HEK293 (cell line): ENCODE results near the gene LCTL.
A peak's percentile ranks its signal among the peaks of the same experiment; 100 is the strongest.

Source experiments
- CTCF ChIA-PET: fragments of 350-600 bp; formaldehyde crosslinking; extraction: SDS; loops from one replicate; lab custom pipeline; 2021; ENCODE audit warnings: antibody characterized with exemption; lab: Yijun Ruan, JAX
- POLR2A ChIA-PET: fragments of 300-600 bp; formaldehyde crosslinking; extraction: SDS; loops from one replicate; lab custom pipeline; 2020; ENCODE audit warnings: antibody characterized with exemption, inconsistent platforms; lab: Yijun Ruan, JAX
- H3K27ac ChIP-seq: fragments of 200-500 bp; sonication (Bioruptor generic); 2 replicates; pipeline ENCODE4 v1.5.1; 2014; ENCODE audit warnings: low read depth, low read length, control low read depth, inconsistent platforms; ENCODE audit errors: extremely low read depth
- H3K36me3 ChIP-seq, 2 experiments: fragments of 200-500 bp in 1 of 2; sonication (Bioruptor generic) in 1 of 2; 1 replicate in 1 of 2; 2 replicates in 1 of 2; pipeline ENCODE4 v1.5.1; 2014 to 2017; ENCODE audit warnings: inconsistent platforms in 2 of 2, low read length in 2 of 2; ENCODE audit not compliant: control insufficient read depth in 2 of 2, insufficient read depth in 1 of 2
- H3K4me1 ChIP-seq: fragments of 200-500 bp; sonication (Bioruptor generic); 2 replicates; pipeline ENCODE4 v1.5.1; 2014; ENCODE audit warnings: mild to moderate bottlenecking, low read length, inconsistent platforms; ENCODE audit not compliant: control insufficient read depth, insufficient read depth
- H3K4me3 ChIP-seq: 2 replicates; pipeline ENCODE4 v1.5.1; 2011; ENCODE audit warnings: low read depth, mild to moderate bottlenecking, control low read depth, low read length, moderate library complexity
- H3K9me3 ChIP-seq: fragments of 200-500 bp; sonication (Bioruptor generic); 2 replicates; pipeline ENCODE4 v1.5.1; 2014; ENCODE audit warnings: low read depth, low read length, inconsistent platforms; ENCODE audit not compliant: control insufficient read depth, insufficient read depth
- KLF1 ChIP-seq: fragments of 450-650 bp; formaldehyde crosslinking; IDR thresholded peaks from 2 replicates; pipeline ENCODE4 v1.5.1; 2016; ENCODE audit warnings: missing biosample characterization, missing genetic modification characterization
- KLF17 ChIP-seq: fragments of 450-650 bp; formaldehyde crosslinking; IDR thresholded peaks from 2 replicates; pipeline ENCODE4 v1.5.1; 2016; ENCODE audit warnings: missing biosample characterization, missing genetic modification characterization
- MZF1 ChIP-seq: fragments of 450-650 bp; formaldehyde crosslinking; IDR thresholded peaks from 2 replicates; pipeline ENCODE4 v1.5.1; 2017; ENCODE audit warnings: missing biosample characterization, missing genetic modification characterization, borderline replicate concordance
- SCRT2 ChIP-seq: fragments of 450-650 bp; formaldehyde crosslinking; IDR thresholded peaks from 2 replicates; pipeline ENCODE4 v1.5.1; 2016; ENCODE audit warnings: missing biosample characterization, missing genetic modification characterization
- ZBTB44 ChIP-seq: fragments of 450-650 bp; IDR thresholded peaks from 2 replicates; pipeline ENCODE4 v1.5.1; 2018; ENCODE audit warnings: missing biosample characterization, mild to moderate bottlenecking, missing genetic modification characterization
- ZNF239 ChIP-seq: fragments of 450-650 bp; formaldehyde crosslinking; IDR thresholded peaks from 2 replicates; pipeline ENCODE4 v1.5.1; 2016; ENCODE audit warnings: missing biosample characterization, missing genetic modification characterization
- ZNF473 ChIP-seq: fragments of 450-650 bp; formaldehyde crosslinking; IDR thresholded peaks from 2 replicates; pipeline ENCODE4 v1.5.1; 2017; ENCODE audit warnings: missing biosample characterization, missing genetic modification characterization
- ZNF501 ChIP-seq: fragments of 450-650 bp; formaldehyde crosslinking; IDR thresholded peaks from 2 replicates; pipeline ENCODE4 v1.5.1; 2016; ENCODE audit warnings: missing biosample characterization, missing genetic modification characterization
- ZNF514 ChIP-seq: fragments of 450-650 bp; formaldehyde crosslinking; IDR thresholded peaks from 2 replicates; pipeline ENCODE4 v1.5.1; 2016; ENCODE audit warnings: missing biosample characterization, missing genetic modification characterization
- ZSCAN4 ChIP-seq: fragments of 450-650 bp; formaldehyde crosslinking; IDR thresholded peaks from 2 replicates; pipeline ENCODE4 v1.5.1; 2017; ENCODE audit warnings: missing biosample characterization, missing genetic modification characterization
- TF ChIP-seq, protein P1 (sequence below): fragments of 450-650 bp; formaldehyde crosslinking; IDR thresholded peaks from 2 replicates; pipeline ENCODE4 v1.5.1; 2016; ENCODE audit warnings: missing biosample characterization, missing genetic modification characterization
- TF ChIP-seq, protein P2 (sequence below): fragments of 450-650 bp; formaldehyde crosslinking; IDR thresholded peaks from 2 replicates; pipeline ENCODE4 v1.5.1; 2016; ENCODE audit warnings: missing biosample characterization, missing genetic modification characterization
- TF ChIP-seq, protein P3 (sequence below): fragments of 450-650 bp; formaldehyde crosslinking; conservative IDR thresholded peaks from 2 replicates; pipeline ENCODE4 v1.5.1; 2016; ENCODE audit warnings: low read depth, missing biosample characterization, missing genetic modification characterization
- TF ChIP-seq, protein P4 (sequence below): fragments of 450-650 bp; formaldehyde crosslinking; IDR thresholded peaks from 2 replicates; pipeline ENCODE4 v1.5.1; 2016; ENCODE audit warnings: missing biosample characterization, missing genetic modification characterization, borderline replicate concordance
- TF ChIP-seq, protein P5 (sequence below): fragments of 450-650 bp; formaldehyde crosslinking; IDR thresholded peaks from 2 replicates; pipeline ENCODE4 v1.5.1; 2016; ENCODE audit warnings: missing biosample characterization, missing genetic modification characterization

Gene LCTL

DNA sequence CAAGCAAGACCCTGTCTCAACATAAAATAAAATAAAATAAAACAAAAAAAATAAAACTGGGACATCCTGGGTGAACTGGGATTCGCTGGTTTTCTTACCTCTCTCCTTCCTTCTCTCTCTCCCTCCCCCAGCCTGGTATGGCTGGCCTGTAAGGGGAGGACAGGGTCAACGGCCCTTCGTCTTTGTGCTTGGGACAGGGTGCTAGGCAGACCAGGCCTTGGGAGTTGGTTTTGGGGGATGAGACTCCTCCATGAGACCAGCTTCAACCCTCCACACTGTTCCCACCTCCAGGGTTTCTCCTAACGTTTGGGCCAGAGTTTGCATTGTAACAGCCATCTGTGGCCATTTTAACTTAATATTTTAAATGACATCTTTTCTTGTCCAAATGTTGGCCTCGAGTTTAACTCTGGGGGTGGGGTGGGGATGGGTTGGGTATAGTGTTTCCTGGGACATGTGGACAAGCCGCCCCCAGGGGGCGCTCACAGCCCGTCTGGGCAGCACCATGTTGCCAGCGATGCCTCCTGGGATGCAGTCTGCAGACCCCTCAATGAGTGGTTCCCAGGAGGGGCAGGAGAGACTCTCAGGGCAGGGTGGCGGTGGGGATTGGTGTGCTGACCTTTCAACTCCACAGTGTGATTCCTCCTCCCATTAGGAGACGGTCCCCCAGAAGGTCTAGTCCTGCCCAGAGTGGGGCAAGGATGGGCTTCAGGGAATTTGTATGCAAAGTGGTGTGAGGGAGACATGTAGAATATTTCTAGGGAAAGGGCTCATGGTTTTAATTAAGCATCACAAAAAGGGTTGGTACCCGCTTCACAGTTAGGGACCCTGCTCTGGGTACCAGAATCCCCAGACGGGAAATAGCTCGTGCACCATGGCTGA, 37.7 kb upstream of the LCTL start (continued):
- TF ChIP-seq KLF17 (0 out of 2 replicates have a peak, but pooled peaks have one; percentile 24), ZNF473 (no peak)
- TF ChIP-seq, protein P1, sequence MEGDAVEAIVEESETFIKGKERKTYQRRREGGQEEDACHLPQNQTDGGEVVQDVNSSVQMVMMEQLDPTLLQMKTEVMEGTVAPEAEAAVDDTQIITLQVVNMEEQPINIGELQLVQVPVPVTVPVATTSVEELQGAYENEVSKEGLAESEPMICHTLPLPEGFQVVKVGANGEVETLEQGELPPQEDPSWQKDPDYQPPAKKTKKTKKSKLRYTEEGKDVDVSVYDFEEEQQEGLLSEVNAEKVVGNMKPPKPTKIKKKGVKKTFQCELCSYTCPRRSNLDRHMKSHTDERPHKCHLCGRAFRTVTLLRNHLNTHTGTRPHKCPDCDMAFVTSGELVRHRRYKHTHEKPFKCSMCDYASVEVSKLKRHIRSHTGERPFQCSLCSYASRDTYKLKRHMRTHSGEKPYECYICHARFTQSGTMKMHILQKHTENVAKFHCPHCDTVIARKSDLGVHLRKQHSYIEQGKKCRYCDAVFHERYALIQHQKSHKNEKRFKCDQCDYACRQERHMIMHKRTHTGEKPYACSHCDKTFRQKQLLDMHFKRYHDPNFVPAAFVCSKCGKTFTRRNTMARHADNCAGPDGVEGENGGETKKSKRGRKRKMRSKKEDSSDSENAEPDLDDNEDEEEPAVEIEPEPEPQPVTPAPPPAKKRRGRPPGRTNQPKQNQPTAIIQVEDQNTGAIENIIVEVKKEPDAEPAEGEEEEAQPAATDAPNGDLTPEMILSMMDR = peak; percentile 75
- TF ChIP-seq, protein P2, sequence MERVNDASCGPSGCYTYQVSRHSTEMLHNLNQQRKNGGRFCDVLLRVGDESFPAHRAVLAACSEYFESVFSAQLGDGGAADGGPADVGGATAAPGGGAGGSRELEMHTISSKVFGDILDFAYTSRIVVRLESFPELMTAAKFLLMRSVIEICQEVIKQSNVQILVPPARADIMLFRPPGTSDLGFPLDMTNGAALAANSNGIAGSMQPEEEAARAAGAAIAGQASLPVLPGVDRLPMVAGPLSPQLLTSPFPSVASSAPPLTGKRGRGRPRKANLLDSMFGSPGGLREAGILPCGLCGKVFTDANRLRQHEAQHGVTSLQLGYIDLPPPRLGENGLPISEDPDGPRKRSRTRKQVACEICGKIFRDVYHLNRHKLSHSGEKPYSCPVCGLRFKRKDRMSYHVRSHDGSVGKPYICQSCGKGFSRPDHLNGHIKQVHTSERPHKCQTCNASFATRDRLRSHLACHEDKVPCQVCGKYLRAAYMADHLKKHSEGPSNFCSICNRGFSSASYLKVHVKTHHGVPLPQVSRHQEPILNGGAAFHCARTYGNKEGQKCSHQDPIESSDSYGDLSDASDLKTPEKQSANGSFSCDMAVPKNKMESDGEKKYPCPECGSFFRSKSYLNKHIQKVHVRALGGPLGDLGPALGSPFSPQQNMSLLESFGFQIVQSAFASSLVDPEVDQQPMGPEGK = peak; percentile 43; the same call in 1 of the 2 replicates

DNA sequence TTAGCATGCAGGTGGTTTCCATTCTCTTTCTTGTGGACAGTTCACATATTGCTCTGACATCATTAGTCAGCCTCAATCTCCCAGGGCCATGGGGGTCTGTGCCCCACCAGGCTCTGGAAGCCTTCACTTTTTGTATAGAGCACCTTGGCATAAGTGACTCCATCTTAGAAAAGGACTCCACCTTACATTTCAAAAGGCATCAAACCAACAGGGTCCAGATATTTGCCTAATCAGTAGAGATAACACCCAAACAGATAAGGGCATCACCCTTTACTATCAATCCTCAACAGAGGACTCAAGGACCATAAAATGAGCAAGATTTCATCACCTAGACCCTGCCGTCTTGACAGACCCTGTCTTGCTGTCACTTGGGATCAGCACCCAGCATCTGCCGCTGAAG, 35.7 kb upstream of the LCTL start:
- Histone ChIP-seq H3K36me3 (no peaks in the 10 kb centered on the region), H3K9me3 (no peaks in the 10 kb centered on the region), H3K27ac (no peak overlapping the region), H3K4me3 (no peak overlapping the region), H3K4me1 (no peaks in the 10 kb centered on the region)
- ChIA-PET POLR2A (no interaction called here), CTCF (interaction anchor here (0.6 to 10.2 kb wide), 4 partner anchors 8 to 255 kb away, joined by 4 to 139 read pairs (median 5); no protein-coding TSS in a partner anchor)
- TF ChIP-seq, protein P3, sequence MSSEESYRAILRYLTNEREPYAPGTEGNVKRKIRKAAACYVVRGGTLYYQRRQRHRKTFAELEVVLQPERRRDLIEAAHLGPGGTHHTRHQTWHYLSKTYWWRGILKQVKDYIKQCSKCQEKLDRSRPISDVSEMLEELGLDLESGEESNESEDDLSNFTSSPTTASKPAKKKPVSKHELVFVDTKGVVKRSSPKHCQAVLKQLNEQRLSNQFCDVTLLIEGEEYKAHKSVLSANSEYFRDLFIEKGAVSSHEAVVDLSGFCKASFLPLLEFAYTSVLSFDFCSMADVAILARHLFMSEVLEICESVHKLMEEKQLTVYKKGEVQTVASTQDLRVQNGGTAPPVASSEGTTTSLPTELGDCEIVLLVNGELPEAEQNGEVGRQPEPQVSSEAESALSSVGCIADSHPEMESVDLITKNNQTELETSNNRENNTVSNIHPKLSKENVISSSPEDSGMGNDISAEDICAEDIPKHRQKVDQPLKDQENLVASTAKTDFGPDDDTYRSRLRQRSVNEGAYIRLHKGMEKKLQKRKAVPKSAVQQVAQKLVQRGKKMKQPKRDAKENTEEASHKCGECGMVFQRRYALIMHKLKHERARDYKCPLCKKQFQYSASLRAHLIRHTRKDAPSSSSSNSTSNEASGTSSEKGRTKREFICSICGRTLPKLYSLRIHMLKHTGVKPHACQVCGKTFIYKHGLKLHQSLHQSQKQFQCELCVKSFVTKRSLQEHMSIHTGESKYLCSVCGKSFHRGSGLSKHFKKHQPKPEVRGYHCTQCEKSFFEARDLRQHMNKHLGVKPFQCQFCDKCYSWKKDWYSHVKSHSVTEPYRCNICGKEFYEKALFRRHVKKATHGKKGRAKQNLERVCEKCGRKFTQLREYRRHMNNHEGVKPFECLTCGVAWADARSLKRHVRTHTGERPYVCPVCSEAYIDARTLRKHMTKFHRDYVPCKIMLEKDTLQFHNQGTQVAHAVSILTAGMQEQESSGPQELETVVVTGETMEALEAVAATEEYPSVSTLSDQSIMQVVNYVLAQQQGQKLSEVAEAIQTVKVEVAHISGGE (tag by site-specific recombination) = no peak
- TF ChIP-seq, protein P2 = no peak
- TF ChIP-seq, protein P4, sequence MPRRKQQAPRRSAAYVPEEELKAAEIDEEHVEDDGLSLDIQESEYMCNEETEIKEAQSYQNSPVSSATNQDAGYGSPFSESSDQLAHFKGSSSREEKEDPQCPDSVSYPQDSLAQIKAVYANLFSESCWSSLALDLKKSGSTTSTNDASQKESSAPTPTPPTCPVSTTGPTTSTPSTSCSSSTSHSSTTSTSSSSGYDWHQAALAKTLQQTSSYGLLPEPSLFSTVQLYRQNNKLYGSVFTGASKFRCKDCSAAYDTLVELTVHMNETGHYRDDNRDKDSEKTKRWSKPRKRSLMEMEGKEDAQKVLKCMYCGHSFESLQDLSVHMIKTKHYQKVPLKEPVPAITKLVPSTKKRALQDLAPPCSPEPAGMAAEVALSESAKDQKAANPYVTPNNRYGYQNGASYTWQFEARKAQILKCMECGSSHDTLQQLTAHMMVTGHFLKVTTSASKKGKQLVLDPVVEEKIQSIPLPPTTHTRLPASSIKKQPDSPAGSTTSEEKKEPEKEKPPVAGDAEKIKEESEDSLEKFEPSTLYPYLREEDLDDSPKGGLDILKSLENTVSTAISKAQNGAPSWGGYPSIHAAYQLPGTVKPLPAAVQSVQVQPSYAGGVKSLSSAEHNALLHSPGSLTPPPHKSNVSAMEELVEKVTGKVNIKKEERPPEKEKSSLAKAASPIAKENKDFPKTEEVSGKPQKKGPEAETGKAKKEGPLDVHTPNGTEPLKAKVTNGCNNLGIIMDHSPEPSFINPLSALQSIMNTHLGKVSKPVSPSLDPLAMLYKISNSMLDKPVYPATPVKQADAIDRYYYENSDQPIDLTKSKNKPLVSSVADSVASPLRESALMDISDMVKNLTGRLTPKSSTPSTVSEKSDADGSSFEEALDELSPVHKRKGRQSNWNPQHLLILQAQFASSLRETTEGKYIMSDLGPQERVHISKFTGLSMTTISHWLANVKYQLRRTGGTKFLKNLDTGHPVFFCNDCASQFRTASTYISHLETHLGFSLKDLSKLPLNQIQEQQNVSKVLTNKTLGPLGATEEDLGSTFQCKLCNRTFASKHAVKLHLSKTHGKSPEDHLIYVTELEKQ = no peak
- TF ChIP-seq, protein P5, sequence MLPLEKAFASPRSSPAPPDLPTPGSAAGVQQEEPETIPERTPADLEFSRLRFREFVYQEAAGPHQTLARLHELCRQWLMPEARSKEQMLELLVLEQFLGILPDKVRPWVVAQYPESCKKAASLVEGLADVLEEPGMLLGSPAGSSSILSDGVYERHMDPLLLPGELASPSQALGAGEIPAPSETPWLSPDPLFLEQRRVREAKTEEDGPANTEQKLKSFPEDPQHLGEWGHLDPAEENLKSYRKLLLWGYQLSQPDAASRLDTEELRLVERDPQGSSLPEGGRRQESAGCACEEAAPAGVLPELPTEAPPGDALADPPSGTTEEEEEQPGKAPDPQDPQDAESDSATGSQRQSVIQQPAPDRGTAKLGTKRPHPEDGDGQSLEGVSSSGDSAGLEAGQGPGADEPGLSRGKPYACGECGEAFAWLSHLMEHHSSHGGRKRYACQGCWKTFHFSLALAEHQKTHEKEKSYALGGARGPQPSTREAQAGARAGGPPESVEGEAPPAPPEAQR (tag by site-specific recombination) = no peak
- TF ChIP-seq ZSCAN4 (tag by site-specific recombination) (no peak), SCRT2 (tag by site-specific recombination) (no peak), KLF1 (tag by site-specific recombination) (no peak), ZNF514 (tag by site-specific recombination) (no peak), ZNF239 (tag by site-specific recombination) (no peak), ZBTB44 (no peak), ZNF501 (tag by site-specific recombination) (no peak), MZF1 (no peak)
